ENCODE results near the gene TMEM175.
"Not testable (repeated sequence)": the region's sequence is repeated elsewhere in the genome, so short reads cannot be mapped to it uniquely, and the experiment has no call there.

- not testable (repeated sequence) for TF ChIP-seq ARNT (IDR thresholded peaks at IDR 0.05); SP1 (IDR thresholded peaks at IDR 0.05); TARDBP (IDR thresholded peaks at IDR 0.05); PKNOX1 (IDR thresholded peaks at IDR 0.05); BHLHE40 (IDR thresholded peaks at IDR 0.05; ENCODE audit: borderline replicate concordance); FOXM1 (IDR thresholded peaks at IDR 0.05; ENCODE audit: borderline replicate concordance); ELF4 (IDR thresholded peaks at IDR 0.05)
These were observed 43.8 kb downstream of the TMEM175 start for GRCh38 chr4:976016-976415.

All from HEK293T (cell line).